ENCODE results near the gene APOLD1. TPM values are rescaled to one million over a fixed set of nuclear protein-coding genes. Genes with fewer than 3 reads are reported as not detected.
"Not testable (repeated sequence)": the region's sequence is repeated elsewhere in the genome, so short reads cannot be mapped to it uniquely, and the experiment has no call there.

Gene APOLD1
- total and polyA plus RNA-seq, 3 experiments from 2014 or later: 0.68 to 2.7 (median 2.7) TPM

DNA sequence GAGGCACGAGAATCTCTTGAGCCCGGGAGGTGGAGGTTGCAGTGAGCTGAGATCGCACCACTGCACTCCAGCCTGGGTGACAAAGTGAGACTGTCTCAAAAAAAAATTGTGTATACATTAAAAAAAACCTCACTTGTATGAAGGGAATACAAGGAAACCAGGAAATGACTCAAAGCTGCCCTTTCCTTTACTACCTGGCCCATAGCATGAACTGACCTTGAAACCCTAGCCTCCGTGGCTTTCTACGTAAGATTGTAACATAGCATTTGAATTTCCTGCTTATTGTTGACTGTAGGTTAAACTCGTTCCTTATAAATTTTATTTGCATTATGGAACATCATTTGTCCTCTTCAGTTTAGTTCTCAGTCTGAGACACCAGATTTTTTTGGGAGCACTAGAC lies 18.6 kb downstream of the APOLD1 start:
- Mint-ChIP-seq H3K4me3 (peak overlapping the region in 1 of 7 donors; percentile 48), H3K36me3 (peaks cover 0 to 3% (median 3%) of the 10 kb centered on the region in 3 donors), H3K9me3 (no peaks in the 10 kb centered on the region), H3K27me3 (no peaks in the 10 kb centered on the region), H3K4me1 (peaks cover 34 to 54% (median 40%) of the 10 kb centered on the region in 3 donors), H3K27ac (peak overlapping the region in 3 of 8 donors; percentile 20 to 43 (median 42))
- POLR2A ChIA-PET: no interaction called here
- DNase-seq: no peak
- CTCF ChIA-PET: interaction anchor here (0.8 to 5.7 kb wide), 6 partner anchors 9 to 408 kb away, joined by 3 to 48 read pairs (median 5); partner anchors contain the start of genes APOLD1 and DDX47
- H3K27ac ChIP-seq (ENCODE audit: low read depth, low read length): no peak overlapping the region
- no peak overlapping the region for H3K4me3 ChIP-seq (ENCODE audit: low read length)
- H3K4me1 ChIP-seq (ENCODE audit: insufficient read depth, low read length): peaks cover 31% of the 10 kb centered on the region
- no peaks in the 10 kb centered on the region for H3K9me3 ChIP-seq (ENCODE audit: low read length)
- no peaks in the 10 kb centered on the region for H3K27me3 ChIP-seq (ENCODE audit: insufficient read depth, low read length, poor library complexity, severe bottlenecking)
- H3K36me3 ChIP-seq (ENCODE audit: insufficient read depth, low read length): no peaks in the 10 kb centered on the region

- H3K9me3 Mint-ChIP-seq: no peaks in the 10 kb centered on the region
- no peak overlapping the region for H3K4me3 ChIP-seq (ENCODE audit: low read length)
- DNase-seq: no peak
- peaks cover 38 to 59% (median 44%) of the 10 kb centered on the region in 3 donors for H3K4me1 Mint-ChIP-seq
- H3K4me3 Mint-ChIP-seq: peak overlapping the region in 1 of 7 donors; percentile 48
- H3K27me3 ChIP-seq (ENCODE audit: insufficient read depth, low read length, poor library complexity, severe bottlenecking): no peaks in the 10 kb centered on the region
- ChIA-PET CTCF (interaction anchor here (1.4 to 5.7 kb wide), 6 partner anchors 8 to 408 kb away, joined by 3 to 48 read pairs (median 5); partner anchors contain the start of genes APOLD1 and DDX47), POLR2A (no interaction called here)
- no peaks in the 10 kb centered on the region for H3K36me3 ChIP-seq (ENCODE audit: insufficient read depth, low read length)
- H3K9me3 ChIP-seq (ENCODE audit: low read length): no peaks in the 10 kb centered on the region
- peaks cover 0 to 3% (median 2%) of the 10 kb centered on the region in 3 donors for H3K36me3 Mint-ChIP-seq
- peak overlapping the region in 6 of 8 donors; percentile 22 to 99 (median 56) for H3K27ac Mint-ChIP-seq
- H3K27ac ChIP-seq (ENCODE audit: low read depth, low read length): no peak overlapping the region
- no peaks in the 10 kb centered on the region for H3K27me3 Mint-ChIP-seq
- H3K4me1 ChIP-seq (ENCODE audit: insufficient read depth, low read length): peaks cover 35% of the 10 kb centered on the region
Measured at GRCh38 chr12:12804432-12804886, 19.0 kb downstream of the APOLD1 start.

DNA sequence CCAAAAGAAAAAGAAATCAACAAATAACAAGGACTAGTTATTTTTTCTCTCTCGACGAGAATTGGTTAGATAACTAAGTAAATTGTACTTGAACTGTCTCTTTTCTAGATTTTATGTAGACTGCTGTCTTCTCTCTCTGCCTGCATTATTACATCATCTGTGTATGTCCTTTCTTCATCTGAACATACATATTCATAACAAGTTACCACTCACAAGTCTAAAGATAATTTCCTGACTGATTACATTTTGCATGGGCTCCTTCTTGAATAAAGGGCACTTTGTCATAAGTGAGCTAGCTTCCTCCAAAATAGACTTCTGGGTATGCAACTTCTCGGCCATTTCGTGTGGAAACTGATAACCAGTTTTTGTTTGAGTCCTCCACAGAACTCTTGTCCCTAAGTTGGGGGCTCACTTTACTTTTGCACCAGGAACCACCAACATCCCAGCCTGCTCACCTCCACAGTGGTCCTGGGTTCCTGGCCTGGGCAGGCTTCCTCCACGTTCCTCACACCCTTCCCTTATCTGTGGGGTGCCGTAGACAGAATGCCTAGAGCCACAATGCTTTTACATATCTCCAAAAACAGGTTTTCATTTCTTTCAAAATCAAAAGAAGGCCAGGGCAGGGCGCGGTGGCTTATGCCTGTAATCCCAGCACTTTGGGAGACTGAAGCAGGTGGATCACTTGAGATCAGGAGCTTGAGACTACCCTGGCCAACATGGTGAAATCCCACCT lies 21.5 kb downstream of the APOLD1 start:
- Mint-ChIP-seq H3K4me1 (peaks cover 39 to 56% (median 45%) of the 10 kb centered on the region in 3 donors), H3K4me3 (peak overlapping the region in 1 of 7 donors; percentile 74), H3K9me3 (no peaks in the 10 kb centered on the region), H3K27ac (peak overlapping the region; percentile 89 to 99 (median 98)), H3K36me3 (peaks cover 0 to 3% (median 0%) of the 10 kb centered on the region in 3 donors), H3K27me3 (no peaks in the 10 kb centered on the region)
- no peaks in the 10 kb centered on the region for H3K27me3 ChIP-seq (ENCODE audit: insufficient read depth, low read length, poor library complexity, severe bottlenecking)
- no peak for DNase-seq
- CTCF ChIA-PET: interaction anchor here (5.7 kb wide), 1 partner anchor 19 kb away, joined by 48 read pairs; the partner anchor contains the start of gene APOLD1
- H3K27ac ChIP-seq (ENCODE audit: low read depth, low read length): peak overlapping the region; percentile 84
- H3K4me1 ChIP-seq (ENCODE audit: insufficient read depth, low read length): peaks cover 36% of the 10 kb centered on the region
- POLR2A ChIA-PET: no interaction called here
- no peaks in the 10 kb centered on the region for H3K36me3 ChIP-seq (ENCODE audit: insufficient read depth, low read length)
- H3K4me3 ChIP-seq (ENCODE audit: low read length): no peak overlapping the region
- no peaks in the 10 kb centered on the region for H3K9me3 ChIP-seq (ENCODE audit: low read length)

DNA sequence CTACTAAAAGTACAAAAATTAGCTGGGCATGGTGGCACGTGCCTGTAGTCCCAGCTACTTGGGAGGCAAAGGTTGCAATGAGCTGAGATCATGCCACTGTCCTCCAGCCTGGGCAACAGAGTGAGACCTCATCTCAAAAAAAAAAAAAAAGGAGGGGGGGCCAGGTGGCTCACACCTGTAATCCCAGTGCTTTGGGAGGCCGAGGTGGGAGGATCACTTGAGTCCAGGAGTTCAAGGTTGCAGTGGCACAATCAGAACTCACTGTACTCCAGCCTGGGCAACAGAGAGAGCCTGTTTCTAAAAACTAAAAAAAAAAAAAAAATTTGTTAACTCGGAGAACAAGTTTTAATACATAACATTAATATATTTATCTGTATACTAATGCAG lies 22.1 kb downstream of the APOLD1 start:
- H3K9me3 ChIP-seq (ENCODE audit: low read length); POLR2A ChIA-PET; DNase-seq; H3K9me3 Mint-ChIP-seq; H3K4me3 ChIP-seq (ENCODE audit: low read length); H3K36me3 ChIP-seq (ENCODE audit: insufficient read depth, low read length); H3K27me3 Mint-ChIP-seq; H3K36me3 Mint-ChIP-seq; H3K27me3 ChIP-seq (ENCODE audit: insufficient read depth, low read length, poor library complexity, severe bottlenecking): not testable (repeated sequence)
- CTCF ChIA-PET: interaction anchor here (5.7 kb wide), 1 partner anchor 19 kb away, joined by 48 read pairs; the partner anchor contains the start of gene APOLD1
- Histone ChIP-seq H3K4me1 (ENCODE audit: insufficient read depth, low read length) (peaks cover 38% of the 10 kb centered on the region), H3K27ac (ENCODE audit: low read depth, low read length) (peak overlapping the region; percentile 84)
- H3K4me1 Mint-ChIP-seq: peaks cover 37 to 51% (median 39%) of the 10 kb centered on the region in 3 donors
- H3K27ac Mint-ChIP-seq: peak overlapping the region; percentile 89 to 99 (median 98)
- H3K4me3 Mint-ChIP-seq: peak overlapping the region in 2 of 7 donors; percentile 37 to 74

DNA sequence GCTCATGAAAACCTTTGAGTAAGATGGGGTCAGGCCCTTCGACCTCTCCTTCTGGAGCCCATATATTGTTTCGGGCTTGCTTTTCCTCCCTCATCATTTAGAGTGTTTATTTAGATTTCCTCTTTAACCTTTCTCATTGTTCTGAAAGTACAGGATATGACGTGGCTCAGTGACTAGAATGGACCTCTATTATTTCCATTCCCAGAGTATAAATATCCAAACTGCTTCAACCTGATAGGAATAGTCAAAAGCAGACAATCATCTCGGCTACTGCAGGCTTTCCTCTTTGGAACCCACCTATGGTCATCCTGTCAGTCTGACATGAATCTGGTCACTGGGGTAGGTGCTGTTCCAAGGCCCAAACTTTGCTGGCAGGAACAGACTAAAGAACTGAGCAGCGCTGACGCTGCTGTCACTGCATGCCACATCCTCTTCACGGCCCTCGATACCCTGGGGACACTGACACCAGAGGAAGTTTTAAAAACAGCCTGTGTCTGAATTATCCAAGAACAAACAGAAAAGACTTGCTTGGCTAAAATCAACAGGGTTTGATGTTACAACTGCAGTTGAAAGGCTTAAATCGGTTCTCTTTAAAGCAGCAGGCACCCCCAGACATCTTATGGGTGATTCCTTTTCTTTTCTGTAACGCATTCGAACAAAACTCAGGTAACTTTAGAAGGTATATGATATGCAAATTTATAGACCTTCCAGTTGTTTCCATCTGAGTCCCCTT lies 22.7 kb downstream of the APOLD1 start:
- H3K27ac ChIP-seq (ENCODE audit: low read depth, low read length): peak overlapping the region; percentile 84
- peak; percentile 27 to 84 (median 73) for DNase-seq
- Mint-ChIP-seq H3K27me3 (no peaks in the 10 kb centered on the region), H3K4me1 (peaks cover 40 to 53% (median 40%) of the 10 kb centered on the region in 3 donors), H3K27ac (peak overlapping the region; percentile 91 to 99 (median 99)), H3K9me3 (no peaks in the 10 kb centered on the region), H3K4me3 (peak overlapping the region; percentile 14 to 86 (median 73)), H3K36me3 (peaks cover 0 to 1% (median 0%) of the 10 kb centered on the region in 3 donors)
- H3K4me1 ChIP-seq (ENCODE audit: insufficient read depth, low read length): peaks cover 39% of the 10 kb centered on the region
- H3K27me3 ChIP-seq (ENCODE audit: insufficient read depth, low read length, poor library complexity, severe bottlenecking): no peaks in the 10 kb centered on the region
- H3K4me3 ChIP-seq (ENCODE audit: low read length): peak overlapping the region; percentile 35
- ChIA-PET CTCF (interaction anchor here (1.2 to 5.7 kb wide), 2 partner anchors 14 to 20 kb away, joined by 3 to 48 read pairs; partner anchors contain the start of gene APOLD1), POLR2A (interaction anchor here (1.5 kb wide), 1 partner anchor 21 kb away, joined by 11 read pairs; no protein-coding TSS in a partner anchor)
- H3K36me3 ChIP-seq (ENCODE audit: insufficient read depth, low read length): no peaks in the 10 kb centered on the region
- no peaks in the 10 kb centered on the region for H3K9me3 ChIP-seq (ENCODE audit: low read length)

GRCh38 chr12:12810553-12811021 lies 25.1 kb downstream of the APOLD1 start:
- no peak for DNase-seq
- Mint-ChIP-seq H3K4me1 (peaks cover 50 to 63% (median 58%) of the 10 kb centered on the region in 3 donors), H3K9me3 (no peaks in the 10 kb centered on the region), H3K36me3 (peaks cover 2 to 19% (median 4%) of the 10 kb centered on the region in 3 donors), H3K4me3 (no peak overlapping the region), H3K27ac (peak overlapping the region in 5 of 8 donors; percentile 29 to 99 (median 57)), H3K27me3 (no peaks in the 10 kb centered on the region)
- Histone ChIP-seq H3K27ac (ENCODE audit: low read depth, low read length) (no peak overlapping the region), H3K27me3 (ENCODE audit: insufficient read depth, low read length, poor library complexity, severe bottlenecking) (no peaks in the 10 kb centered on the region), H3K9me3 (ENCODE audit: low read length) (no peaks in the 10 kb centered on the region), H3K4me1 (ENCODE audit: insufficient read depth, low read length) (peaks cover 53% of the 10 kb centered on the region), H3K4me3 (ENCODE audit: low read length) (no peak overlapping the region), H3K36me3 (ENCODE audit: insufficient read depth, low read length) (no peaks in the 10 kb centered on the region)
- ChIA-PET POLR2A (no interaction called here), CTCF (interaction anchor here (1.2 kb wide), 1 partner anchor 74 kb away, joined by 3 read pairs; no protein-coding TSS in a partner anchor)

GRCh38 chr12:12811343-12811742 lies 25.9 kb downstream of the APOLD1 start:
- ChIA-PET POLR2A (no interaction called here), CTCF (interaction anchor here (1.2 to 3.1 kb wide), 2 partner anchors 23 to 74 kb away, joined by 3 to 31 read pairs; partner anchors contain the start of gene APOLD1)
- Histone ChIP-seq H3K9me3 (ENCODE audit: low read length) (no peaks in the 10 kb centered on the region), H3K27me3 (ENCODE audit: insufficient read depth, low read length, poor library complexity, severe bottlenecking) (no peaks in the 10 kb centered on the region), H3K27ac (ENCODE audit: low read depth, low read length) (no peak overlapping the region), H3K4me1 (ENCODE audit: insufficient read depth, low read length) (peaks cover 60% of the 10 kb centered on the region), H3K4me3 (ENCODE audit: low read length) (no peak overlapping the region), H3K36me3 (ENCODE audit: insufficient read depth, low read length) (no peaks in the 10 kb centered on the region)
- Mint-ChIP-seq H3K27me3 (no peaks in the 10 kb centered on the region), H3K4me1 (peaks cover 55 to 66% (median 66%) of the 10 kb centered on the region in 3 donors), H3K27ac (peak overlapping the region in 3 of 8 donors; percentile 36 to 47 (median 47)), H3K9me3 (no peaks in the 10 kb centered on the region), H3K4me3 (no peak overlapping the region), H3K36me3 (peaks cover 5 to 26% (median 10%) of the 10 kb centered on the region in 3 donors)
- DNase-seq: no peak

Data from CD8-positive, alpha-beta memory T cell (primary cell).